SK-N-SH (cell line): Measurements from ENCODE around the gene GJD3. TPM values are rescaled to one million over a fixed set of nuclear protein-coding genes. Genes with fewer than 3 reads are reported as not detected.
"Not testable (repeated sequence)": the region's sequence is repeated elsewhere in the genome, so short reads cannot be mapped to it uniquely, and the experiment has no call there.

ENCODE experiments used
- CTCF ChIA-PET: fragments of 300-600, 350-600 bp; formaldehyde crosslinking; extraction: SDS; loops from one replicate; lab custom pipeline; 2021; lab: Yijun Ruan, JAX
- POLR2A ChIA-PET: fragments of 350-600 bp; sonication (Branson Sonifier 250); formaldehyde crosslinking; extraction: SDS; loops from one replicate; lab custom pipeline; 2020; ENCODE audit warnings: antibody characterized with exemption, inconsistent platforms; lab: Yijun Ruan, JAX
- DNase-seq: peaks from one replicate; pipeline ENCODE4 v3.0.0; 2012
- H2AFZ ChIP-seq: fragments of 200-600 bp; sonication (generic); 2 replicates; pipeline ENCODE4 v1.8.1; 2016; ENCODE audit warnings: antibody characterized with exemption, mild to moderate bottlenecking, low read depth
- H3F3A ChIP-seq: fragments of 200-600 bp; sonication (generic); replicated peaks from 2 replicates; pipeline ENCODE3; 2016; ENCODE audit warnings: antibody characterized with exemption, mild to moderate bottlenecking; ENCODE audit not compliant: insufficient read depth
- H3K27ac ChIP-seq, 2 experiments: fragments of 200-500 bp in 1 of 2; fragments of 200-600 bp in 1 of 2; sonication (Bioruptor generic) in 1 of 2; sonication (generic), shearing (Covaris generic) in 1 of 2; 2 replicates each; pipeline versions ENCODE4 v1.5.1 to v1.6.1; 2014 to 2016; ENCODE audit warnings: low read depth in 2 of 2, inconsistent platforms in 1 of 2, low read length in 1 of 2, mild to moderate bottlenecking in 1 of 2, mixed read lengths in 1 of 2
- H3K27me3 ChIP-seq: fragments of 200-600 bp; sonication (generic), shearing (Covaris generic); 2 replicates; pipeline ENCODE4 v1.6.1; 2016; ENCODE audit warnings: mixed run types; ENCODE audit not compliant: insufficient read depth
- H3K36me3 ChIP-seq, 2 experiments: fragments of 200-500 bp in 1 of 2; fragments of 200-600 bp in 1 of 2; sonication (Bioruptor generic) in 1 of 2; sonication (generic) in 1 of 2; replicated peaks in 1 of 2; 2 replicates each; pipeline versions ENCODE3 to v1.5.1; 2014 to 2016; ENCODE audit warnings: low read length in 1 of 2, mild to moderate bottlenecking in 1 of 2; ENCODE audit not compliant: insufficient read depth in 2 of 2, control insufficient read depth in 1 of 2
- H3K4me1 ChIP-seq, 2 experiments: fragments of 200-500 bp in 1 of 2; fragments of 200-600 bp in 1 of 2; sonication (Bioruptor generic) in 1 of 2; sonication (generic), shearing (Covaris generic) in 1 of 2; 2 replicates each; pipeline versions ENCODE4 v1.5.1 to v1.6.1; 2014 to 2016; ENCODE audit warnings: low read depth in 1 of 2, low read length in 1 of 2, mixed run types in 1 of 2; ENCODE audit not compliant: insufficient read depth in 2 of 2, control insufficient read depth in 1 of 2
- H3K4me2 ChIP-seq: fragments of 200-600 bp; sonication (generic), shearing (Covaris generic); 2 replicates; pipeline ENCODE4 v1.6.1; 2017; ENCODE audit warnings: mixed run types
- H3K4me3 ChIP-seq, 2 experiments: fragments of 200-500 bp in 1 of 2; fragments of 200-600 bp in 1 of 2; sonication (Bioruptor generic) in 1 of 2; sonication (generic), shearing (Covaris generic) in 1 of 2; 2 replicates each; pipeline versions ENCODE4 v1.5.1 to v1.8.1; 2014 to 2016; ENCODE audit warnings: low read depth in 2 of 2, inconsistent platforms in 1 of 2, low read length in 1 of 2, mild to moderate bottlenecking in 1 of 2, mixed read lengths in 1 of 2, moderate library complexity in 1 of 2
- H3K79me2 ChIP-seq: fragments of 200-600 bp; sonication (generic); 2 replicates; pipeline ENCODE4 v1.8.1; 2017; ENCODE audit warnings: mild to moderate bottlenecking; ENCODE audit not compliant: insufficient read depth
- H3K9ac ChIP-seq: fragments of 200-600 bp; sonication (generic); 2 replicates; pipeline ENCODE4 v1.6.1; 2017; ENCODE audit warnings: mixed run types
- H3K9me2 ChIP-seq: fragments of 200-600 bp; sonication (generic); 2 replicates; pipeline ENCODE4 v1.6.1; 2017; ENCODE audit warnings: mixed run types
- H3K9me3 ChIP-seq: fragments of 200-600 bp; sonication (generic); 2 replicates; pipeline ENCODE4 v1.6.1; 2017; ENCODE audit warnings: mixed run types, mild to moderate bottlenecking, moderate library complexity
- H4K20me1 ChIP-seq: fragments of 200-600 bp; sonication (generic); 2 replicates; pipeline ENCODE4 v1.6.1; 2017; ENCODE audit warnings: mild to moderate bottlenecking, mixed run types; ENCODE audit not compliant: insufficient read depth
- CHD2 ChIP-seq: fragments of 150-350 bp; IDR thresholded peaks from 2 replicates; pipeline ENCODE4 v1.6.1; 2018; ENCODE audit warnings: low read length; ENCODE audit not compliant: partially characterized antibody
- FOXM1 ChIP-seq: IDR thresholded peaks from 2 replicates; pipeline ENCODE4 v1.4.0; 2012; ENCODE audit warnings: low read depth, mild to moderate bottlenecking
- JUND ChIP-seq: IDR thresholded peaks from 2 replicates; pipeline ENCODE4 v1.4.0; 2012
- SMC3 ChIP-seq: IDR thresholded peaks from 2 replicates; pipeline ENCODE4 v1.6.1; 2012; ENCODE audit warnings: low read depth, low read length, improper control_type of control experiment
- TAF1 ChIP-seq: IDR thresholded peaks from 2 replicates; pipeline ENCODE4 v1.6.1; 2012; ENCODE audit warnings: low read depth, mild to moderate bottlenecking, low read length, moderate library complexity, borderline replicate concordance
- TCF12 ChIP-seq: IDR thresholded peaks from 2 replicates; pipeline ENCODE4 v1.4.0; 2012
- WGBS: methylation state at CpG from one replicate; pipeline ENCODE4 v1.1.6; 2017; ENCODE audit warnings: low lambda C conversion rate; 5-methylcytosine and 5-hydroxymethylcytosine counted together
- polyA plus RNA-seq, 3 experiments: library from polyadenylated mRNA; depleted of rRNA; stranded (reverse); fragments of >200 nt; gene quantifications; 2 replicates each; pipeline ENCODE4 v1.2.3, GENCODE V29; 2012
- TF ChIP-seq, protein P1 (sequence below): IDR thresholded peaks from 2 replicates; pipeline ENCODE4; 2012

GJD3 gene
- polyA plus RNA-seq, 1 of the 3 experiments (the other 2 are of a cell fraction): not detected

DNA sequence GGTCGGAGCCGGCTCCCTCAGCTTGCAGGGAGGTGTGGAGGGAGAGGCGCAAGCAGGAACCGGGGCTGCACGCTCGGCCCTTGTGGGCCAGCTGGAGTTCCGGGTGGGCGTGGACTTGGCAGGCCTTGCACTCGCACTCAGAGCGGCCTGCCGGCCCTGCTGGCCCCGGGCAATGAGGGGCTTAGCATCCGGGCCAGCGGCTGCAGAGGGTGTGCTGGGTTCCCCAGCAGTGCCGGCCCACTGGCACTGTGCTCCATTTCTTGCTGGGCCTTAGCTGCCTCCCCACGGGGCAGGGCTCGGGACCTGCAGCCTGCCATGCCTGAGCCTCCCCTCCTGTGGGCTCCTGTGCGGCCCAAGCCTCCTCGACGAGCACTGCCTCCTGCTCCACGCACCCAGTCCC is 11.2 kb upstream of the GJD3 start:
- H3F3A ChIP-seq, DNase-seq, H3K27ac ChIP-seq, H3K9me2 ChIP-seq, H3K4me3 ChIP-seq, H3K9ac ChIP-seq, H3K4me2 ChIP-seq, H3K4me1 ChIP-seq, POLR2A ChIA-PET, H3K9me3 ChIP-seq, H3K36me3 ChIP-seq, H3K27me3 ChIP-seq, H4K20me1 ChIP-seq, H3K79me2 ChIP-seq, H2AFZ ChIP-seq: not testable (repeated sequence)
- CTCF ChIA-PET: interaction anchor here (0.6 to 2.0 kb wide), 7 partner anchors 13 to 156 kb away, joined by 3 to 5 read pairs (median 3); no protein-coding TSS in a partner anchor
- 84% methylated on average over 8 of the region's 21 CpGs for WGBS

DNA sequence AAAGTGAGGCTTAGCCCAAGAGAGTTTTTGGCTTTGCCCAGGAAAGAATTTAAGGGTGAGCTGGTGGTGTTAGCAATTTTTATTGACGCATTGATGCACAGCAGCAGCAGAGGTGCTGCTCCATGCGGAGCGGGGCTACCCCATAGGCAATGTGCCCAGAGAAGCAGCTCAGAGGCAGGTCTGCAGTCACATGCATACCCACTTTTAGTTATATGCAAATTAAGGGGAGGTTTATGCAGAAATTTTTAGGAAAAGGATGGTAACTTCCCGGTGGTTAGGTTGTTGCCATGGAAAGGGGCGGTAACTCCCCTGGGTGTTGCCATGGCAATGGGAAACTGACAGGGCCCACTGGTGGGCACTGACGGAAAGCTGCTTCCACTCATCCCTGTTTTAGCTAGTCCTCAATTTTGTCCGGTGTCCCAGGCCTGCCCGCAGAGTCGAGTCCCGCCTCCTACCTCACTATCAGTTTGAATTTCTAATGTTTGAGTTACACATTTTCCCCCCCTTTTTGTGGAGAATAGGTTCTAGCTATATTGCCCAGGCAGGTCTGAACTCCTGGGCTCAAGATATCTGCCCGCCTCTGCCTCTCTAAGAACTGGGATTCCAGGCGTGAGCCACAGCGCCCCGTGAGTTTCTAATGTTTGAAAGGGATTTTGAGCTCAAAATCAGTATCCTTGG is 10.4 kb upstream of the GJD3 start:
- POLR2A ChIA-PET: no interaction called here
- DNase-seq: no peak
- Histone ChIP-seq H3K4me1 (no peaks in the 10 kb centered on the region), H4K20me1 (no peaks in the 10 kb centered on the region), H3K9me2 (no peaks in the 10 kb centered on the region), H3K79me2 (no peaks in the 10 kb centered on the region), H3K9me3 (no peaks in the 10 kb centered on the region), H3F3A (no peaks in the 10 kb centered on the region), H3K27me3 (no peaks in the 10 kb centered on the region), H3K9ac (no peak overlapping the region), H3K4me3 (no peak overlapping the region), H3K27ac (no peak overlapping the region), H3K36me3 (no peaks in the 10 kb centered on the region), H3K4me2 (no peak overlapping the region), H2AFZ (no peak overlapping the region)
- CTCF ChIA-PET: interaction anchor here (0.6 to 2.0 kb wide), 8 partner anchors 11 to 158 kb away, joined by 3 to 6 read pairs (median 3); partner anchors contain the start of gene GJD3
- 92% methylated on average over 14 of the region's 14 CpGs for WGBS
- TF ChIP-seq TAF1 (no peak), FOXM1 (no peak), CHD2 (no peak), JUND (no peak)
- TF ChIP-seq, protein P1, sequence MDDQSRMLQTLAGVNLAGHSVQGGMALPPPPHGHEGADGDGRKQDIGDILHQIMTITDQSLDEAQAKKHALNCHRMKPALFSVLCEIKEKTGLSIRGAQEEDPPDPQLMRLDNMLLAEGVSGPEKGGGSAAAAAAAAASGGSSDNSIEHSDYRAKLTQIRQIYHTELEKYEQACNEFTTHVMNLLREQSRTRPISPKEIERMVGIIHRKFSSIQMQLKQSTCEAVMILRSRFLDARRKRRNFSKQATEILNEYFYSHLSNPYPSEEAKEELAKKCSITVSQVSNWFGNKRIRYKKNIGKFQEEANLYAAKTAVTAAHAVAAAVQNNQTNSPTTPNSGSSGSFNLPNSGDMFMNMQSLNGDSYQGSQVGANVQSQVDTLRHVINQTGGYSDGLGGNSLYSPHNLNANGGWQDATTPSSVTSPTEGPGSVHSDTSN: no peak

DNA sequence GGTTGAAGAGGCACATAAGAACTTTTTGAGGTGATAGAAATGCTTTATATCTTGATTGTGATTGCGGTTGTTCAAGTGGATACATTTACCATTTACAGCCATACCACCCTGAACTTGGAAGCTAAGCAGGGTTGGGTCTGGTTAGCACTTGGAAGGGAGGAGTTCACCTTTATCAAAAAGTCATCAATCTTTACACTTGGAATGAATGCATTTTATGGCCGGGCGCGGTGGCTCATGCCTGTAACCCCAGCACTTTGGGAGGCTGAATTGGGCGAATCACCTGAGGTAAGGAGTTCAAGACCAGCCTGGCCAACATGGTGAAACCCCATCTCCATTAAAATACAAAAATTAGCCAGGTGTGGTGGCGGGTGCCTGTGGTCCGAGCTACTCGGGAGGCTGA is 9.5 kb upstream of the GJD3 start:
- Histone ChIP-seq H3K4me1 (no peaks in the 10 kb centered on the region), H3K9me2 (no peaks in the 10 kb centered on the region), H3K36me3 (no peaks in the 10 kb centered on the region), H3F3A (no peaks in the 10 kb centered on the region), H2AFZ (no peak overlapping the region), H3K79me2 (no peaks in the 10 kb centered on the region), H3K27me3 (no peaks in the 10 kb centered on the region), H4K20me1 (no peaks in the 10 kb centered on the region), H3K4me2 (no peak overlapping the region), H3K9ac (no peak overlapping the region), H3K4me3 (no peak overlapping the region), H3K9me3 (no peaks in the 10 kb centered on the region), H3K27ac (no peak overlapping the region)
- no peak for TF ChIP-seq TCF12
- no peak for TF ChIP-seq SMC3
- CTCF ChIA-PET: interaction anchor here (0.7 to 2.0 kb wide), 5 partner anchors 10 to 186 kb away, joined by 3 to 6 read pairs (median 4); partner anchors contain the start of gene GJD3
- no peak for DNase-seq
- POLR2A ChIA-PET: no interaction called here
- WGBS: 73% methylated on average over 8 of the region's 8 CpGs
